ENCODE measurements around the gene ZFHX2.
A peak's percentile ranks its signal among the peaks of the same experiment; 100 is the strongest.

Gene ZFHX2

GRCh38 chr14:23557946-23558345 lies 6.4 kb upstream of the ZFHX2 start:
- ChIA-PET POLR2A (ENCODE audit: low non-redundant PET) (interaction anchor here (0.5 kb wide), 1 partner anchor 66 kb away, joined by 3 read pairs; no protein-coding TSS in a partner anchor), CTCF (interaction anchor here (1.0 to 1.7 kb wide), 3 partner anchors 9 to 79 kb away, joined by 5 to 9 read pairs (median 7); no protein-coding TSS in a partner anchor)
- H3K27ac ChIP-seq: peak overlapping the region; percentile 33
- TF ChIP-seq, protein P1, sequence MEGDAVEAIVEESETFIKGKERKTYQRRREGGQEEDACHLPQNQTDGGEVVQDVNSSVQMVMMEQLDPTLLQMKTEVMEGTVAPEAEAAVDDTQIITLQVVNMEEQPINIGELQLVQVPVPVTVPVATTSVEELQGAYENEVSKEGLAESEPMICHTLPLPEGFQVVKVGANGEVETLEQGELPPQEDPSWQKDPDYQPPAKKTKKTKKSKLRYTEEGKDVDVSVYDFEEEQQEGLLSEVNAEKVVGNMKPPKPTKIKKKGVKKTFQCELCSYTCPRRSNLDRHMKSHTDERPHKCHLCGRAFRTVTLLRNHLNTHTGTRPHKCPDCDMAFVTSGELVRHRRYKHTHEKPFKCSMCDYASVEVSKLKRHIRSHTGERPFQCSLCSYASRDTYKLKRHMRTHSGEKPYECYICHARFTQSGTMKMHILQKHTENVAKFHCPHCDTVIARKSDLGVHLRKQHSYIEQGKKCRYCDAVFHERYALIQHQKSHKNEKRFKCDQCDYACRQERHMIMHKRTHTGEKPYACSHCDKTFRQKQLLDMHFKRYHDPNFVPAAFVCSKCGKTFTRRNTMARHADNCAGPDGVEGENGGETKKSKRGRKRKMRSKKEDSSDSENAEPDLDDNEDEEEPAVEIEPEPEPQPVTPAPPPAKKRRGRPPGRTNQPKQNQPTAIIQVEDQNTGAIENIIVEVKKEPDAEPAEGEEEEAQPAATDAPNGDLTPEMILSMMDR (conservative IDR thresholded peaks at IDR 0.05; ENCODE audit: low read depth): no peak
- DNase-seq (ENCODE audit: low spot score): no peak

GRCh38 chr14:23557521-23557920 lies 6.0 kb upstream of the ZFHX2 start:
- peak overlapping the region; percentile 79 for H3K27ac ChIP-seq
- CTCF ChIA-PET: interaction anchor here (0.7 to 1.7 kb wide), 3 partner anchors 10 to 79 kb away, joined by 3 to 9 read pairs (median 7); no protein-coding TSS in a partner anchor
- no peak for DNase-seq (ENCODE audit: low spot score)
- POLR2A ChIA-PET (ENCODE audit: low non-redundant PET): interaction anchor here (1.2 kb wide), 1 partner anchor 9 kb away, joined by 3 read pairs; no protein-coding TSS in a partner anchor
- TF ChIP-seq, protein P1 (conservative IDR thresholded peaks at IDR 0.05; ENCODE audit: low read depth): no peak

DNA sequence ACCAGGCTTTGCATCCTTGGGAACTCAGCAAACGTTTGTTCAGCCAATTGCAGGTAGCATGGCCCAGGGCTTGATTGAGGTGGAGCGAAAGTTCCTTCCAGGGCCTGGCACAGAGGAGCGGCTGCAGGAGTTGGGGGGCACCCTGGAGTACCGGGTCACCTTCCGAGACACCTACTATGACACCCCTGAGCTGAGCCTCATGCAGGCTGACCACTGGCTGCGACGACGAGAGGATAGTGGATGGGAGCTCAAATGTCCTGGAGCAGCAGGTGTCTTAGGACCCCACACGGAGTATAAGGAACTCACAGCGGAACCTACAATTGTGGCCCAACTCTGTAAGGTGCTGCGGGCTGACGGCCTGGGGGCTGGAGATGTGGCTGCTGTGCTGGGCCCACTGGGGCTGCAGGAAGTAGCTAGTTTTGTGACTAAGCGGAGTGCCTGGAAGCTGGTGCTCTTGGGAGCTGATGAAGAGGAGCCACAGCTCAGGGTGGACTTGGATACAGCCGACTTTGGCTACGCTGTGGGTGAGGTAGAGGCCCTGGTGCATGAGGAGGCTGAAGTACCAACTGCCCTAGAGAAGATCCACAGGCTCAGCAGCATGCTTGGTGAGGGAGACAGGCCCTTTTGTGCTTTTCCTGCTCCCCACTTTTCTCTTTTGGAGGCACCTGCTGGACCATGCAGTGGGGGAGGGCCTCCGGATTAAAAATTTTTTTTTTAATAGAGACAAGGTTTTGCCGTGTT lies 5.3 kb upstream of the ZFHX2 start:
- DNase-seq (ENCODE audit: low spot score): no peak
- TF ChIP-seq, protein P1 (conservative IDR thresholded peaks at IDR 0.05; ENCODE audit: low read depth): no peak
- ChIA-PET POLR2A (ENCODE audit: low non-redundant PET) (interaction anchor here (0.6 to 1.2 kb wide), 2 partner anchors 10 to 87 kb away, joined by 3 read pairs; no protein-coding TSS in a partner anchor), CTCF (interaction anchor here (0.7 to 1.7 kb wide), 2 partner anchors 10 to 75 kb away, joined by 3 to 7 read pairs; no protein-coding TSS in a partner anchor)
- H3K27ac ChIP-seq: peak overlapping the region; percentile 79

DNA sequence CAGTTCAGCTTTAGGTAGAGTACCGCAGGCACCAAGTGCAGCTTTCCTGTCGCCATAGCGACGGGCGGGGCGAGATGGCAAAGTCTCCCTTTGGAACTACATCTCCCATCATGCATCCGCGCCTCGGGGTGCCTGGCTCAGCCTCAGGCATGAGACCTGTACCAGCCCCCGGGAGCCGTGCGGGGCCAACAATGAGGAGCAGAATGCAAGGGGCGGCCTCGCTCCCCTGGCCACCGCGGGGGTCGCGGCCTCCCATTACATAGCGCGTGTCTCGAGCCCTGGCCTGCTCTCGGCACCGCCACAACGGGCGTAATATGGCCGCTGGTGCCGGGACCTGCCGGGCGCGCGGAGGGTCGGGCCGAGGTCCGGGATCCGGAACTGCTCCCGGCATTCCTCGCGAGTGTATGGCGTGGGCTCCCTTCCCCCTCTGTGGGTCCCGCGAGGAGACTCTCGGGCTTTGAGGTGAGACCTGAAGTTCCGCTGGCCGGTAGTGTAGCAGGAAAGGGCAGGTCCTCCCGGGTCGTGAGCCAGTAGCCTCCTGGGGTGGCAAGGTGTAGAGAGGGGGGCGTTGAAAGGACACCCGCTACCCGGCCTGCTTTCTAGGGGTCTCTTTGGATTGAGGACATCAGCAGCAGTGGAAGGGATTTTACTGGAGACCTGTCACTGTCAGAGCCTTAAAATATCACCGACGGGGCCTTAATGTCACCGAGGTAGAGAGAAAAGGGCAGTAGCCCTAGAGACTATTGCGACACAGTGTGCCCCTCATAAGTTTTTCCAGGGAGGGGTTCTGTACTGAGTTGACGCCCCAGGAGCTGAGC lies 4.5 kb upstream of the ZFHX2 start, which contains the start of gene THTPA:
Gene THTPA (plus strand): TSS at position 390 of the 818 bp plus-strand sequence. CDS start 487 bp downstream, outside the sequence.
- ChIA-PET POLR2A (ENCODE audit: low non-redundant PET) (interaction anchor here (1.2 kb wide), 1 partner anchor 11 kb away, joined by 3 read pairs; no protein-coding TSS in a partner anchor), CTCF (interaction anchor here (1.7 kb wide), 1 partner anchor 11 kb away, joined by 7 read pairs; no protein-coding TSS in a partner anchor)
- DNase-seq (ENCODE audit: low spot score): peak; percentile 86
- H3K27ac ChIP-seq: peak within 1 kb of the TSS; percentile 79
- TF ChIP-seq, protein P1 (conservative IDR thresholded peaks at IDR 0.05; ENCODE audit: low read depth): no peak

DNA sequence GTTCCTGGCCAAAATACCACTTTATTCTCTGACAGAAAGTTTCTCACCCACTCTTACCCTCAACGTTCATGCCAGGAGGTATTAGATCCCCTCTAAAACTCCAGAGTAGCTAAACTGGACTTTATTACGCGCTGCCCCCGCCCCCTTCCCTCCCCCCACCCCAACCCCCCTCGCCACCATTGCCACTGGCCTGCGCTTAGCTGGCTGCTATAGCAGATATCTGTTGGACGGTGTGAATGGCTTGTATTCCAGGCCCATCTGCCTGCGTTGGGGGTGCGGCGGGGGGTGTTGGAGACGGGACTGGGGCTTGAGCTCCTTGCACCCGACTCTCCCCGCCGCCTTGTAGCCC lies 3.9 kb upstream of the ZFHX2 start:
- DNase-seq (ENCODE audit: low spot score): no peak
- TF ChIP-seq, protein P1 (conservative IDR thresholded peaks at IDR 0.05; ENCODE audit: low read depth): no peak
- POLR2A ChIA-PET (ENCODE audit: low non-redundant PET): no interaction called here
- CTCF ChIA-PET: interaction anchor here (0.6 kb wide), 1 partner anchor 290 kb away, joined by 3 read pairs; no protein-coding TSS in a partner anchor
- peak overlapping the region; percentile 79 for H3K27ac ChIP-seq

DNA sequence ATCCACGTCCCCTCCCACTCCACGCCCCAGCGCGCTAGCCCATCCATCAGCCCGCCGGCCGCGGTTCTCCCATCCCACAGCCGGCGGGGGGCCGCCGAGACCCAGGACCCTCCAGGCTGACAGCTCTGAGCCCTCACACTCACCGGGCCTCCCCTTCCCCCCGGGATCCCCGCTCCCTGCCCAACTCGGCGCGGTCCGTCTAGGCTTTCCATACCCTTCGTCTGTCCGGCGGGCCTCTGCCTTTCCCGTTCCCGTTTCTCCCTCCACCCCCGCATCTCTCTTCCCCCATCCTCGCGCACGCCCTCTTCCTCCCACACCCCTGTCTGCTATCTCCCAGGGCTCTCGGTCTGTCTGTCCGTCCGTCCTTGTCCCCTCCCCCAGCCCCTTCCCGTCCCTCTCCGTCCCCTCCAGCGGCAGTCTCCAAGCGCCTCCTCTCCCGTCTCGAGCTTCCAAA lies 726 bp downstream of the ZFHX2 start:
- H3K27ac ChIP-seq: peak overlapping the region; percentile 45; the same call in 1 of the 2 replicates
- DNase-seq (ENCODE audit: low spot score): peak; percentile 6
- ChIA-PET POLR2A (ENCODE audit: low non-redundant PET) (no interaction called here), CTCF (interaction anchor here (2.0 kb wide), 1 partner anchor 9 kb away, joined by 7 read pairs; no protein-coding TSS in a partner anchor)
- TF ChIP-seq, protein P1 (conservative IDR thresholded peaks at IDR 0.05; ENCODE audit: low read depth): no peak
